NCI-H2227 (cell line): ENCODE data around the gene SEC23B.

ENCODE experiments used
- DNase-seq: peaks from one replicate; lab custom pipeline; 2025; ENCODE audit not compliant: unreplicated experiment; lab: John Stamatoyannopoulos, UW

SEC23B gene

GRCh38 chr20:18587665-18588573 is 80.2 kb downstream of the SEC23B start, which contains the start of gene DTD1:
DTD1 (plus strand) TSS chr20:18588054; CDS start chr20:18588073, 19 bp downstream.
- peak; percentile 96 for DNase-seq

DNA sequence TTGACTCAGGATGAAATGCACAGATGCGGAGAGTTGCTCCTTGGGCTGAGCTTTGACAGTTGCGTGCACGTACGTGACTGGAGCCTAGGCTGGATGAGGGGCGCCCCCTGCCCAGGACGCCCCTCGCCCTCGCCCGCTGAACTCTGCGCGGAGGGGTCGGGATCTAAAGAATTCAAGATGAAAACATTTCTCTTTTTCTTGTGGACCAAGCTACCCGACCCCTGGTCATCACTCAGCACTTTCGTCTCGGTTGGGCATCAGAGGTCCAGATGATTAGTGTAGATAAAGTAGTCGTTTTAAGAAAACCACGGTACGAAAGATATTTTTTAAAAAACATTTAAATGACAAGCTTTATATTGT is 80.8 kb downstream of the SEC23B start:
- peak; percentile 67 for DNase-seq

GRCh38 chr20:18589941-18590674 is 82.4 kb downstream of the SEC23B start:
- DNase-seq, result no peak

DNA sequence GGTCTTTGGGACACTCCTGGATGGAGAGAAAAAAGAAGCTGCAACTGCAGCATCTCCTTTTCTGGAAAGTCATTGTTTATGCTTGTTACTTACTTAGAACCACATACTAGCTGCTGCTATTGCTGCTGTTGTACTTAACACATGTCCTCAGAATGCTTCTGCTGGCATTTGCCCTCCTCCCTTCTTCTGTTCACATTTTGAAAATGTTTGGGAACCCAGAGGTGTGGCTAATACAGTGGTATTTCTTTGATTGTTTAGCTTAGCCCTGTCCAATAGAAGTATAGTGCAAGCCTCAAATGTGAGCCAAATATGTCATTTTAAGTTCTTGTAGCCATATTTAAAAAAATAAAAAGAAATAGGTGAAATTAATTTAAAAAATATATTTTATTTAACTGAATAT is 88.5 kb downstream of the SEC23B start:
- no peak for DNase-seq

- DNase-seq, result no peak
Measured at GRCh38 chr20:18609741-18610140, 102.0 kb downstream of the SEC23B start.
